AG10803 (cell line): Measurements from ENCODE around the gene SEMG2.

ENCODE experiments used
- DNase-seq: peaks from one replicate; pipeline ENCODE4 v3.0.0; 2010; ENCODE audit warnings: low read depth
- H3K4me3 ChIP-seq: 2 replicates; pipeline ENCODE4 v1.5.1; 2011; ENCODE audit warnings: mild to moderate bottlenecking, low read length, control low read depth
- CTCF ChIP-seq: conservative IDR thresholded peaks from 2 replicates; pipeline ENCODE4 v1.5.1; 2011; ENCODE audit warnings: mild to moderate bottlenecking, low read length, control low read depth, inconsistent platforms

Gene SEMG2

GRCh38 chr20:45221076-45221475 lies at the start of gene SEMG2:
Gene SEMG2 (plus strand): TSS chr20:45221373. CDS start chr20:45221390, 17 bp downstream.
- TF ChIP-seq CTCF: no peak

GRCh38 chr20:45173522-45173921 lies 47.7 kb upstream of the SEMG2 start:
- no peak overlapping the region for H3K4me3 ChIP-seq
- no peak for TF ChIP-seq CTCF
- DNase-seq: no peak

More at GRCh38 chr20:45221076-45221475, at the start of gene SEMG2:
- no peak for DNase-seq
- H3K4me3 ChIP-seq: no peak within 1 kb of the TSS

- no peak for TF ChIP-seq CTCF
- no peak for DNase-seq
- H3K4me3 ChIP-seq: no peak within 1 kb of the TSS
Measured at GRCh38 chr20:45174434-45175364, 46.5 kb upstream of the SEMG2 start, which contains the start of gene PI3. Gene PI3 (plus strand): TSS chr20:45174902. CDS start chr20:45174923, 21 bp downstream.

GRCh38 chr20:45176526-45177267 lies 44.5 kb upstream of the SEMG2 start:
- TF ChIP-seq CTCF: no peak
- no peak overlapping the region for H3K4me3 ChIP-seq
- DNase-seq: no peak

- TF ChIP-seq CTCF: no peak
- H3K4me3 ChIP-seq: no peak overlapping the region
- no peak for DNase-seq
Measured at GRCh38 chr20:45179166-45179565, 42.0 kb upstream of the SEMG2 start.

GRCh38 chr20:45181639-45182038 lies 39.5 kb upstream of the SEMG2 start:
- H3K4me3 ChIP-seq: no peak overlapping the region
- no peak for TF ChIP-seq CTCF
- DNase-seq: peak; percentile 59
